Measurements from ENCODE around the gene TFDP3.
A peak's percentile ranks its signal among the peaks of the same experiment; 100 is the strongest.

TFDP3 gene

GRCh38 chrX:133175605-133176004 is 42.5 kb downstream of the TFDP3 start:
- no peaks in the 10 kb centered on the region for H3K27me3 ChIP-seq (replicated peaks; ENCODE audit: control insufficient read depth, insufficient read depth, low read length)
- H3K4me3 ChIP-seq (replicated peaks; ENCODE audit: low read depth, low read length): no peak overlapping the region
- DNase-seq (ENCODE audit: extremely low read depth, insufficient read length): no peak
- H3K36me3 ChIP-seq (ENCODE audit: control insufficient read depth, insufficient read depth, low read length): no peaks in the 10 kb centered on the region
- no peak for TF ChIP-seq CTCF (IDR thresholded peaks at IDR 0.05; ENCODE audit: insufficient read depth, low read length, poor library complexity, severe bottlenecking)

- no peak for TF ChIP-seq CTCF (IDR thresholded peaks at IDR 0.05; ENCODE audit: insufficient read depth, low read length, poor library complexity, severe bottlenecking)
- Histone ChIP-seq H3K27me3 (replicated peaks; ENCODE audit: control insufficient read depth, insufficient read depth, low read length) (no peaks in the 10 kb centered on the region), H3K36me3 (ENCODE audit: control insufficient read depth, insufficient read depth, low read length) (no peaks in the 10 kb centered on the region), H3K4me3 (replicated peaks; ENCODE audit: low read depth, low read length) (no peak overlapping the region)
- no peak for DNase-seq (ENCODE audit: extremely low read depth, insufficient read length)
These were observed 43.0 kb downstream of the TFDP3 start for GRCh38 chrX:133175162-133175561.

GRCh38 chrX:133171962-133172708 is 46.0 kb downstream of the TFDP3 start:
- peak; percentile 38 for TF ChIP-seq CTCF (IDR thresholded peaks at IDR 0.05; ENCODE audit: insufficient read depth, low read length, poor library complexity, severe bottlenecking)
- H3K27me3 ChIP-seq (replicated peaks; ENCODE audit: control insufficient read depth, insufficient read depth, low read length): no peaks in the 10 kb centered on the region
- no peak for DNase-seq (ENCODE audit: extremely low read depth, insufficient read length)

More at GRCh38 chrX:133171962-133172708, 46.0 kb downstream of the TFDP3 start:
- H3K36me3 ChIP-seq (ENCODE audit: control insufficient read depth, insufficient read depth, low read length): no peaks in the 10 kb centered on the region
- no peak overlapping the region for H3K4me3 ChIP-seq (replicated peaks; ENCODE audit: low read depth, low read length)
